NCI-H2196 (cell line): ENCODE results near the gene SLC41A1.

Experiments
- DNase-seq: peaks from one replicate; lab custom pipeline; 2025; ENCODE audit not compliant: unreplicated experiment; lab: John Stamatoyannopoulos, UW

Gene SLC41A1

DNA sequence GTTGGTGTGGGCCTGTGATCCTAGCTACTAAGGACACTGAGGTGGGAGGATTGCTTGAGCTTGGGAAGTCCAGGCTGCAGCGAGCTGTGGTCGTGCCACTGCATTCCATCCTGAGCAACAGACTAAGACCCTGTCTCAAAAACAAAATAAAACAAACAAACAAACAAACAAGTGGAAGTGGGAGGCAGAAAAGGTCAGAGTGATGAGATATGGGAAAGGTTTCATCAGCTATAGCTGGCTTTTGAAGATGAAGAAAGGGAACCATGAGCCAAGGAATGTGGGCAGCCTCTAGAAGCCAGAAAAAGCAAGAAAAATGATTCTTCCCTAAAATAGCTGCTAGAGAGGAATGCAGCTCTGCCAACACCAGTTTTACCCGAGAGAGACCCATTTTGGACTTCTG is 52.4 kb downstream of the SLC41A1 start:
- DNase-seq, result no peak

DNA sequence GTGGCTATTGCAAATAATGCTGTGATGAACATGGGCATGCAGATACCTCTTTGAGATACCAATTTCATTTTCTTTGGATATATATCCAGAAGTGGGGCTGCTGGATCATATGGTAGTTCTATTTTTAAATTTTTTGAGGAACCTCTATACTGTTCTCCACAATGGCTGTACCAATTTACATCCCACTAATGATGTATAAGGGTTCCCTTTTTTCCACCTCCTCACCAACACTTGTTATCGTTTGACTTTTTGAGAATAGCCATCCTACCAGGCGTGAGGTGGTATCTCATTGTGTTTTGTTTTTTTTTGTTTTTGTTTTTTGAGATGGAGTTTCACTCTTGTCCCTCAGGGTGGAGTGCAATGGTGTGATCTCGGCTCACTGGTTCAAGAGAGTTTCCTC is 56.4 kb downstream of the SLC41A1 start:
- DNase-seq, result no peak

DNA sequence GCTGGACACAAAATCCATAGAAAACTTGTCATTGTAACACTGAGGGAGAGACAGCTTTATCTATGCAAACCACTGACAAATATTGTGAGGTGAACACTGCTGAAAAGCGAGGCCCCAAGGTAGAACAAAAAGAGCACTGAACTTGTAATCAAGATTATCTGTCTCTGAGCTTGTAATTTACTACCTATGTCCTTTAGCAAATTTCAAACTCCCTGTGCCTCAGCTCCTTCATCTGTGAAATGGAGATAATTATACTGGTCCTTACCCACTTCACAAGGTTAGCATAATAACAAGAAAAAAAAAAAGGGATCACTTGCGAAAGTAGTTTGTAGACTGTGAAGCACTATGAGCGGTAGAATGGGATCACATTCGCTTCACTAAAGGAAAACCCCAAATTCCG is 58.1 kb downstream of the SLC41A1 start:
- no peak for DNase-seq

DNA sequence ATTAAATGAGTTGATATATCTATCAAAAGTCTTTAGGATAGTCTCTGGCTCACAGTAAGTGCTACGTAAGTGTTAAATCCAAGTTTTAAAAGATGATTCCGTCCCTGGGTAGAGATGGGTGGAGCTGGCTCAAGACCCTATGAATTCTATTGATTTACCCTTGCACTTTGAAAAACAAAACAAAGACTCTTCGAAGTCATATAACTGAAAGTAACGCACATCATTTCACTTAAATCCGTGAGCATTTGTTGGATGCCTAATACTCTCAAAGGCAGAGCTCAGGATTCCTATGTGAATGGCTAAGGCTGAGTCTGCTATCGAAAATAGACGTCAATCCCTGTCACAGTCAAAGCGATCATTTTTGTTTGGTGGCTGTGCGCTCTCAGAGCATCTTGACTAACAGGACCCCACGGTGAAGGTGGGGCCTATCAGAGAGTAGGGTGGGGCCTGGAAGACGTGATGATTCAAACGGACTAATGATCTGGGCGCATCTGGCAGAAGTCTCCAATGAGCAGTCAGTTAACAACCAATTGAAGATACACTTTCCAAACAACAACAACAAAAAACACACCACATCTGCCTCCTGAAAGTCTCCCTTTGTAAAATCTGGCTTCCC is 61.9 kb downstream of the SLC41A1 start:
- no peak for DNase-seq

DNA sequence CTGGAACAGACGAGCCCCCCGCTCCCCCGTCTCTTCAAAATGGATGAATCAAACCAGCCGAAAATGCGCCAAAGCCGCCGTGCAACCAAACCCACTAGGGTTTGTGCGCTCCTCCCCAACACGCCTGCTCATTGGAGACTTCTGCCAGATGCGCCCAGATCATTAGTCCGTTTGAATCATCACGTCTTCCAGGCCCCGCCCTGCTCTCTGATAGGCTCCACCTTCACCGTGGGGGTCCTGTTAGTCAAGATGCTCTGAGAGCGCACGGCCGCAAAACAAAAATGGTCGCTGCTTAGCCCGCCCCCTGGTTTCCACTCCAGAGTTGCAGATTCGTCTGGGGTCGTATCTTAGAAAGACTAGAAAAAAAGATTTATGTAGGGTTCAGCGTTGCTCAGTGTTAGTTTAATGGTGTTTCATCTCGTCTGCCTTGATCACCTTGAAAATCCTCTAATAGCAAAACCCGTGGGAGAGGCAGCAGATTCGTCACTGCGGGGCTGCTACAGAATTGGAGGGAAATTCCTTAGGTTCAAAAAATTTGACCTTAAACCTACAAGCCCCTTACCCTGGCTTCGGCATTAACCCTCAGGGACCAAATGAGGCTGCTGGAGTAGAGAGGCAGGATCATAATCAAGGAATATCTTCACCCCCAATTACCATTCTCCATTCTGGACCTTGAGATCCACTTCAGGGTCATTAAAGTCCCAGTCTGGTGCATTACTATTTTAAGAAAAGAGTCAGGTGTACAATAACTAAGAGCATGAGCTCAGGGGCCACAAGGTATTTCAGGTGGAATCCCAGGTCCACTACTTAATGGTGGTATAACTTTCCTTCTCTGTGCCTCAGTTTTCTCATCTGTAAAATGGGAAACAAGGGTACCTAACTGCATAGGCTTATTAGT is 62.6 kb downstream of the SLC41A1 start, which contains the start of gene NUCKS1:
NUCKS1 (minus strand) TSS at position 45 of the 898 bp plus-strand sequence. CDS start 209 bp downstream, outside the sequence.
- DNase-seq, result peak; percentile 97

DNA sequence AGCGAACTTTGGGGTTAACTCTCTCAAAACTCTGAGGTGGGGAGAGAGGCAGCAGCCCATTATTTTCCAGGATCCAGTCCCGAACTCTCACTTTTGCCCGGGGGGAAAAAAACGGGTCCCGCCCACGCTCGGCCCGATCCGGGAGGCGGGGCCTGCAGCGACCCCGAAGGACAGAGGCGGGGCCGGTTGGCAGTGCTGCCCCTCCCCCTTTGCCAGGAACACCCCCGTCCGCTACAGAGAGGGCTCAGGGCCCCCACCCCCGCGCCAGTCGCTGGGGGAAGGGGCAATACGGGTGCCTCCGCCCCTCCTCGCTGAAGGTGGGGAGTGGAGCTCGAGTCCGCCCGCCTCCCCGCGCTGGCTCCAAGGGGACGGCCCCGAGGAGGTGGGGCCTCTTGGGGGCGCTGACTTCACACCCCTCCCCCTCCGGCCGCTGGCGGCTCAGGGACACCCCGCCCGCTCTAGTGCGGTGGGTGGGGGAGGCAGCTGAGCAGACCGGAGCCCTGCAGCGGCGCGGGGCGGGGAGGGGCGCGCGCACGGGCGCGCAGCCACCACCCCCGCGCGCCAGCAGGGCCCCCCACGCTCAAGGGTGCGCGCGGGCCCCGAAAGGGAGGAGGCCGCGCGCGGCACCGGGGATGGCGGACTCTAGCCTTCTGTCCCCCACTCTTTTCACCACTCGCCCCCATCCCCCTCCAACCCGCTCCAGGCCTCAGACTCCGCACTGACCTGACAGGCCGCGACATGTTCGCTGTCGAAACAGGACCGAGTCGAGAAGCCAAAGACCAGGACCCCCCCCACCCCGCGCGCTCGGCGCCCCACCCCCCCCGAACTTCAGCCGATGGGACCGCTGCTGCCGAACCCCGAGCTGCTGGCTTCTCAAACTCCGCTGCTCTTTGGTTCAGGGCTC is 63.5 kb downstream of the SLC41A1 start:
- peak; percentile 95 for DNase-seq

DNA sequence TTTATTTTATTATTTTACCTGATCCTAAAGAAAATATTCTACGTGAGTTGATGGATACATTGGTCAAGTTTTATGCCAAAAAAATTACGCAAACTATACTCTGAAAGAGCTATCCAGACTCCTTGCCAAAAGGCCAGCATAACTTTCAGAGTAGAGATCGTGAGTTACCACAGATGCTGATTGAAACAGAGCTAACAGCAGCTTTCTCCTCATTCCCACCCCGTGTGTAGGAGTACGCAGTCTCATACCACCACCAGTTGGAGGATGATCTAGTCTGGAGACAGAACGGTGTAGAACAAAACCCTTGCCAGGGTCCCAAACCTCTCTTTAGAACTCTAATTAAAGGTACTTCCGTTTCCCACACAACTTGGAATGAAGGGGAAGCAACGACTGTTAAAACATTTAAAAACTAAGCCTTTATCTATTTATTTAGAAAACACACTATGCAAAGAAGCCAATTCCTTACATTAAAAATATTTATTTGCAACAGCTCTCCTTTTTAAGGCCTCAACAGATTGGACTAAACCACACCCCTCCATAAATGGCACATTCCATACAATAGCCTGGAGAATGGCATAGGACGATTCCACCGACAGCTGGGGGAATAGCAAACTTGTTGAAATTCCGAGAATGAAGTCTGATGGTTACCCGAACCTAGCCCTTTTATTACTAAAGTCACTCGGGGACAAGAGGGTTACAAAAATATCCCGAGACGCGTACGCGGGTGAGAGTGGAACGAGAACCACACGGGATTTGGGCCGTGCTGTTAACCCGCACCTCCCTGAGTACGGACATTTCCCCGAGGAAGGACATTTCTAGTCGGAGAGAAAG is 64.4 kb downstream of the SLC41A1 start:
- no peak for DNase-seq

DNA sequence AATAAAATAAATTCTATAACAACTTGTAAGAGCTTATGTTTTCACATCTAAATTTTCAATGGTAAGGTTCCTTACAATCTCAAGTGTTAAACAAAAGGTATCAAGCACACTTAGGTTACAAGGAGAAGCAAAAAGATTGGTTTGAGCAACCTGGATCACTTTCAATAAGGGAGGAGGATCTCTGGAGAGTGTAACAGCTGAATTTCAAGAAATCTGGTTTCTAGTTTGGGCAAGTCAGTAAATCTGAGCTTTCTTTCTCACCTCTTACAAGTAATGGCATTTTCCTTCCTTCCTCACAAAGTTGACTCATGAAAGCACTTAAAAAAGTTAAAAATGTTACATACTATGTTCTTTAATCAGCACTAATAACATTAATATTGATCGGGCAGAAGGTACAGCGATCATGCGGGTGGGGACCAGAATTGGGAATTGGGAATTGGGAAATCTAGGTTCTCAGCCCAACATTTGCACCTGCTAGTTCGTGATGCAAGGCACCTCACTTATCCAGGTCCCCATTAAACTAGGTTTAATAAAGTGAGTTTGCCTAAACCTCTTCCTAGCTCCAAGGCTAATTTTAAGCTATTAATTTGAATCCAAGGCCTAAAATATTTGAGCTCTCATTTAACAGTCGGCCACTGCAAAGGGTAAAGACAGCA is 66.1 kb downstream of the SLC41A1 start:
- no peak for DNase-seq

DNA sequence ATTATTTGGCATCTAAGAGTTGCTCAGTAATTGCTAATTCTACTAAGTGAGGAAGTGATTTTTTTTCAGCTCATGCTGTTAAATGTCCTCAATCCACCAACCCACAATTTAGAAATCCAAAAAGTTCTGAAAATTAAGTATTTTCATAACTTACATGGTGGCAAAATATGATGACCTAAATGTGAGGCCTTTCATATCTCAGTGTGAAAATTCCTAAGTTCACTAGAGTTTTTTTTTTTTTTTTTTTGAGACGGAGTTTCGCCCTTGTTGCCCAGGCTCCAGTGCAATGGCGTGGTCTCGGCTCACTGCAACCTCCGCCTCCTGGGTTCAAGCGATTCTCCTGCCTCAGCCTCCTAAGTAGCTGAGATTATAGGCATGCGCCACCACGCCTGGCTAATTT is 68.6 kb downstream of the SLC41A1 start:
- no peak for DNase-seq

DNA sequence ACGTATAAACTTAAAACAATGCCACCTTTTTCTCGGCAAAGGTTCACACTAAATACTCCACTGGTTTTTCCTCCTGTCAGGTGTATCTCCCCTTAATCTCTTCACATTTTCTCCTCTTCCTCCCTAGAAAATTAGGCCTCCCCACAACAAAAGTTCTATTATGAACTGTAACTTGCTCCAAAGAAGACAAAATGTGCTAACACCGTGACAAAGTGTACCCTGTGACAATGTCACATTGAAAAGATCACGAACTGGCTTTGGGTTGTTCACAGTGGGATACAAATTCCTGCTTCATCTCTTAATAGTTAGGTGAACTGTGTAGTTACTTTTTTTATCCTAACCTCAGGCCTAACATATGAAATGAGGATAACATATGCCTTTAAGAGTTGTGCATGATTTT is 69.0 kb downstream of the SLC41A1 start:
- DNase-seq, result no peak

DNA sequence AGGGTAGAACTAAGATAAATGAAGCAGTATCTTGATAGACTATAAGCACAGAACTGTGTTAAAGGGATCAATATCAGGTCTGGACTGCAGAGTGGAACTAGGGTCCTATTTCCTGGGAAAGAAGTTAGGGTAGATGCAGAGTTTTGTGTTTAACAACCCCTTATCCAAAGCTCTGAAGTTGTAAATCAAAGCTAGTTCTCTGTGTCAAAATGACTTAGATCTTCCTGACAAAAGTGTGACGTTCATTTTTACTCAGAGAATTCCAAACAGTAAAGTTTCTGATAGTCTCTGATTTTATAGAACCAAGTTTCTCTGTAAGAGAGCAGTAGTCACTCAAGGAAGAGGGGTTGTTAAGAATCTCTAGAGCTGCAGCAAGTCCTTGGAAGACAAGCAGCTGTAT is 71.3 kb downstream of the SLC41A1 start:
- DNase-seq, result no peak

DNA sequence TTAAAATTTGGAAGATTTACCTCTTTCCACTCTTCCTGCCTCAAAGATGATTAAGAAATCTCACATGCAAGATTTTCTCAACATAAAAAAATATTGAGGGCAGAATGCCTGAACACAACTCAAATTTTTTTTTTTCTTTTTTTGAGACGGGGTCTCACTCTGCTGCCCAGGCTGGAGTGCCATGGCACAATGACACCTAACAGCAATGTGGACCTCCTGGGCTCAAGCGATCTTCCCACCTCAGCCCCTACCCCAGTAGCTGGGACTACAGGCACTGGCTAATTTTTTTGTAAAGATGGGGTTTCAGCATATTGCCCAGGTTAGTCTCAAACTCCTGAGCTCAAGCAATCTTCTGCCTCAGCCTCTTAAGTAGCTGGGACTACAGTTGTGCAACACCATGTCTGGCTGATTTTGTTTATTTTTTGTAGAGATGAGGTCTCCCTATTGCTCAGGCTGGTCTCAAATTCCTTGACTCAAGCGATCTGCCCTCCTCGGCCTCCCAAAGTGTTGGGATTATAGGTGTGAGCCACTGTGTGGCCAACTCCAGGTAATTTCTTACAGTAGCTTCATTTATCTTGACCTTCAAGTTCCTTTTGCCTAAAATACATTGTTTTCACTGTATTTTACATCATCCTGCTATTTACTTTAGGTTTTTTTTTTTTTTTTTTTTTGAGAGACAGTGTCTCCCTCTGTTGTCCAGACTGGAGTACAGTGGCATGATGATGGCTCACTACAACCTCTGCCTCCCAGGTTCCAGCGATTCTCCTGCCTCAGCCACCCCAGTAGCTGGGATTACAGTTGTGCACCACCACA is 73.4 kb downstream of the SLC41A1 start:
- DNase-seq, result no peak
